Measurements from ENCODE around the gene SPECC1L.
A peak's percentile ranks its signal among the peaks of the same experiment; 100 is the strongest.

SPECC1L gene

GRCh38 chr22:24416611-24417010 is 146.0 kb downstream of the SPECC1L start:
- DNase-seq, result no peak

GRCh38 chr22:24417200-24417599 is 146.6 kb downstream of the SPECC1L start:
- DNase-seq, result peak in 1 of 2 experiments; percentile 40

GRCh38 chr22:24417901-24418641 is 147.4 kb downstream of the SPECC1L start:
- DNase-seq, result no peak

GRCh38 chr22:24418786-24419474 is 148.3 kb downstream of the SPECC1L start:
- DNase-seq, result no peak

- DNase-seq, result no peak
Measured at GRCh38 chr22:24419475-24419850, 148.8 kb downstream of the SPECC1L start.

- no peak for DNase-seq
Measured at GRCh38 chr22:24420072-24420976, 149.7 kb downstream of the SPECC1L start.

GRCh38 chr22:24420977-24421343 is 150.3 kb downstream of the SPECC1L start:
- no peak for DNase-seq

GRCh38 chr22:24421428-24421931 is 150.8 kb downstream of the SPECC1L start:
- DNase-seq, result peak; percentile 30 to 61

- DNase-seq, result peak in 1 of 2 experiments; percentile 45
Measured at GRCh38 chr22:24422102-24422665, 151.6 kb downstream of the SPECC1L start.

- DNase-seq, result peak in 1 of 2 experiments; percentile 54
Measured at GRCh38 chr22:24423519-24424000, 152.9 kb downstream of the SPECC1L start.

- no peak for DNase-seq
Measured at GRCh38 chr22:24424001-24424900, 153.6 kb downstream of the SPECC1L start.

- DNase-seq, result no peak
Measured at GRCh38 chr22:24424901-24425775, 154.5 kb downstream of the SPECC1L start.

GRCh38 chr22:24426436-24426835 is 155.8 kb downstream of the SPECC1L start:
- no peak for DNase-seq

- no peak for DNase-seq
Measured at GRCh38 chr22:24426851-24427499, 156.3 kb downstream of the SPECC1L start.

- no peak for DNase-seq
Measured at GRCh38 chr22:24427500-24428164, 157.0 kb downstream of the SPECC1L start, which contains the start of gene ADORA2A. TSS of gene ADORA2A (plus strand) at chr22:24427599. CDS start at chr22:24433405, 5,806 bp downstream.

GRCh38 chr22:24428751-24429410 is 158.2 kb downstream of the SPECC1L start:
- peak; percentile 93 to 98 for DNase-seq

GRCh38 chr22:24429411-24430365 is 159.1 kb downstream of the SPECC1L start:
- peak in 1 of 2 experiments; percentile 72 for DNase-seq
